ENCODE data around the gene FBXO24. TPM values are rescaled to one million over a fixed set of nuclear protein-coding genes. Genes with fewer than 3 reads are reported as not detected.

Gene FBXO24
- total and polyA plus RNA-seq, 9 of the 15 experiments (the other 6 are each of a cell fraction or from before 2014, with no cell fraction given) = 0.17 to 0.95 (median 0.50) TPM

- TF ChIP-seq E4F1 (CRISPR knock-in tag; IDR thresholded peaks at IDR 0.05; ENCODE audit: borderline replicate concordance) = no peak
- TF ChIP-seq CXXC5 (CRISPR knock-in tag; IDR thresholded peaks at IDR 0.05) = 0 out of 2 replicates have a peak, but pooled peaks have one; percentile 24
- TF ChIP-seq ARNT (IDR thresholded peaks at IDR 0.05) = no peak
- TF ChIP-seq HMGN3 (IDR thresholded peaks at IDR 0.05; ENCODE audit: borderline replicate concordance, extremely low read depth, insufficient read length, low read depth, low read length) = no peak
- TF ChIP-seq MIER1 (IDR thresholded peaks at IDR 0.05; ENCODE audit: low read depth) = no peak
- TF ChIP-seq FOSL1 (tag; conservative IDR thresholded peaks at IDR 0.05) = peak; percentile 87
- no peak for TF ChIP-seq ZNF24 (IDR thresholded peaks at IDR 0.05)
- no peak for TF ChIP-seq ETV1 (tag; conservative IDR thresholded peaks at IDR 0.05; ENCODE audit: low read depth)
- no peak for TF ChIP-seq RFX1 (IDR thresholded peaks at IDR 0.05)
- TF ChIP-seq SMARCE1 (IDR thresholded peaks at IDR 0.05) = 0 out of 2 replicates have a peak, but pooled peaks have one; percentile 47
- 0 out of 4 replicates have a peak, but pooled peaks of 1 of the 2 experiments have one; percentile 16 for TF ChIP-seq RAD21 (CRISPR knock-in tag; conservative IDR thresholded peaks at IDR 0.05 in 1 of 2, IDR thresholded peaks at IDR 0.05 in 1 of 2)
- peak; percentile 32; the same call in 1 of the 2 replicates for TF ChIP-seq SMARCC2 (IDR thresholded peaks at IDR 0.05; ENCODE audit: low read depth)
Measured at GRCh38 chr7:100545360-100546128, 40.6 kb upstream of the FBXO24 start (continued).
